Heart left ventricle (tissue), 13 donors: ENCODE measurements around the gene SHISA9.

Experiments
- CTCF ChIP-seq, 12 donors: fragments of 200-600 bp; sonication (generic) in 4 of 12; IDR thresholded peaks; one replicate each; pipeline versions ENCODE4 v1.5.0 to v1.8.0; 2018 to 2022; ENCODE audit warnings: antibody characterized with exemption in 12 of 12, mild to moderate bottlenecking in 5 of 12
- POLR2A ChIP-seq, 2 donors: fragments of 450-650 bp; IDR thresholded peaks; one replicate each; pipeline ENCODE4 v1.6.1; 2017; ENCODE audit warnings: antibody characterized with exemption in 2 of 2, mild to moderate bottlenecking in 2 of 2, moderate library complexity in 2 of 2
- donor health status: ischemic (EF 13 %, LVEDD 7.1; RV severe dilation, severe dysfunction).
- donor health status: DM: no; HTN: yes; CAD: no.
- donor health status: DM: no; HTN: no; CAD: no.
- donor health status: ischemic (EF 25% LVEDD 6.9; RV normal size, moderate dysfunction).
- donor health status: ischemic (EF 25% LVEDD 5.7; RV mildly dilated, moderate dysfunction).
- donor health status: ischemic (EF 35%, LVEDD 5.7; RV mildly dilated, moderate dysfunction).
- donor health status: nonischemic (EF 11% LVEDD 7.7; RV severe dilation, severe dysfunction).
- donor health status: DM: yes; HTN: yes; CAD: no.
- donor health status: PGD.
- donor health status: ischemic (EF 29% LVEDD 5.4; RV normal size, mild dysfunction).
- donor health status: nonischemic (EF 23%, LVEDD 6.1; RV moderate dilation, normal function).

- no peak for TF ChIP-seq POLR2A (IDR thresholded peaks at IDR 0.05)
- TF ChIP-seq CTCF (IDR thresholded peaks at IDR 0.05), result no peak
Measured at GRCh38 chr16:13049688-13050087, 148.3 kb downstream of the SHISA9 start.
